ENCODE data around the gene ZNF543. TPM values are rescaled to one million over a fixed set of nuclear protein-coding genes. Genes with fewer than 3 reads are reported as not detected.

ZNF543 gene
- total and polyA plus RNA-seq, 9 of the 15 experiments (the other 6 are each of a cell fraction or from before 2014, with no cell fraction given), result 0.14 to 5.5 (median 2.4) TPM

DNA sequence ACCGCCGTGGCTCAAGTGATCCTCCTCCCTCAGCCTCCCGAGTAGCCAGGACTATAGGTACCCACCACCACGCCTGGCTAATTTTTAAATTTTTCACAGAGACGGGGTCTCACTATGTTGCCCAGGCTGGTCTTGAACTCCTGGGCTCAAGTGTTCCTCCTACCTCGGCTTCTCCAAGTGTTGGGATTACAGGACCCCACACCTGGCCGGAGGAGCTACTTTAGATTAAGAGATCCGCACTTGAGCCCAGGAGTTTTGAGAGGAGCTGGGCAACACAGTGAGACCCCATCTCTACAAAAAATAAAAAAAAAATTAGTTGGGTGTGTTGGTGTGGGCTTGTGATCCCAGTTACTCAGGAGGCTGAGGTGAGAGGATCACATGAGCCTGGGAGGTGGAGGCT lies 49.0 kb upstream of the ZNF543 start:
- Histone ChIP-seq H3K9ac (ENCODE audit: insufficient read depth in 1 of 2, low read depth in 2 of 2, low read length in 2 of 2) (no peak overlapping the region), H3K4me1 (replicated peaks in 1 of 2; ENCODE audit: control insufficient read depth in 2 of 2, insufficient read depth in 2 of 2, low read length in 2 of 2) (no peaks in the 10 kb centered on the region; a peak in 1 of 5 replicates), H4K20me1 (replicated peaks; ENCODE audit: control insufficient read depth, insufficient read depth, low read length) (no peaks in the 10 kb centered on the region), H3K9me1 (ENCODE audit: control insufficient read depth, insufficient read depth, low read length) (no peaks in the 10 kb centered on the region), H2AFZ (ENCODE audit: low read depth, low read length) (no peak overlapping the region), H3K36me3 (ENCODE audit: control insufficient read depth, insufficient read depth, low read length) (no peaks in the 10 kb centered on the region), H3K9me3 (replicated peaks; ENCODE audit: control insufficient read depth, insufficient read depth, low read depth, low read length) (no peaks in the 10 kb centered on the region), H3K79me2 (ENCODE audit: control insufficient read depth, insufficient read depth, low read length) (no peaks in the 10 kb centered on the region), H3K27ac (ENCODE audit: extremely low read depth, low read depth, low read length) (no peak overlapping the region), H3K27me3 (ENCODE audit: control insufficient read depth in 2 of 2, insufficient read depth in 2 of 2, low read length in 2 of 2) (no peaks in the 10 kb centered on the region), H3K4me3 (no peak overlapping the region), H3K4me2 (ENCODE audit: insufficient read depth, low read length) (no peak overlapping the region)
- in situ Hi-C loops (cut with MboI), result no loop called here
- ChIA-PET POLR2A (interaction anchor here (2.5 kb wide), 1 partner anchor 8 kb away, joined by 10 read pairs; no protein-coding TSS in a partner anchor), CTCF (ENCODE audit: low intra/inter-chr PET ratio) (no interaction called here)
- no peak for ATAC-seq
- 55% methylated on average over 7 of the region's 8 CpGs for WGBS (ENCODE audit: insufficient coverage, low coverage, missing lambda C conversion rate)
- intact Hi-C loops (cut with micrococcal nuclease), result no loop called here
- TF ChIP-seq ZNF121 (CRISPR knock-in tag; conservative IDR thresholded peaks at IDR 0.05) (peak; percentile 84; the same call in 1 of the 2 replicates), ZBTB11 (CRISPR knock-in tag; IDR thresholded peaks at IDR 0.05) (no peak)
- no TSS peak for BruUV-seq (replicated peaks)
- no peak for DNase-seq (ENCODE audit: extremely low read depth in 1 of 4, low spot score in 3 of 4)
- FAIRE-seq, result no peak
